HG03045 (cell line): ENCODE results near the gene TRIP6.
"Not testable (repeated sequence)": the region's sequence is repeated elsewhere in the genome, so short reads cannot be mapped to it uniquely, and the experiment has no call there.

Source experiments
- ATAC-seq: cut with Tn5 transposase; IDR thresholded peaks from one replicate; pipeline ENCODE4 v1.9.1; 2021; ENCODE audit warnings: mild to moderate bottlenecking, moderate library complexity; ENCODE audit not compliant: unreplicated experiment

The TRIP6 gene

DNA sequence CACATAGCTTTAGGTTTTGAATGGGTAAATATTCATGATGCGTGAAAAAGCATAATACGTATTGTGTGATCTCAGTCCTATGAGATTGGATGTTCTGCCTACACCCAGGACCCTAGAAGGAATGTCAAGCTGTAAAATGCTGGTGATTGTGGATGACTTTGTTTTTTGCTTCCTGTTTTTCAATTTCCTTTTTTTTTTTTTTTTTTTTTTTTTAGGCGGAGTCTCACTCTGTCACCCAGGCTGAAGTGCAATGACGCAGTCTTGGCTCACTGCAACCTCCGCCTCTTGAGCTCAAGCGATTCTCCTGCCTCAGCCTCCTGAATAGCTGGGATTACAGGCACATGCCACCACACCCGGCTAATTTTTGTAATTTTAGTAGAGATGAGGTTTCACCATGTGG is 43.3 kb downstream of the TRIP6 start:
- ATAC-seq = not testable (repeated sequence)

- ATAC-seq = no peak
Measured at GRCh38 chr7:100911484-100911883, 44.3 kb downstream of the TRIP6 start.

DNA sequence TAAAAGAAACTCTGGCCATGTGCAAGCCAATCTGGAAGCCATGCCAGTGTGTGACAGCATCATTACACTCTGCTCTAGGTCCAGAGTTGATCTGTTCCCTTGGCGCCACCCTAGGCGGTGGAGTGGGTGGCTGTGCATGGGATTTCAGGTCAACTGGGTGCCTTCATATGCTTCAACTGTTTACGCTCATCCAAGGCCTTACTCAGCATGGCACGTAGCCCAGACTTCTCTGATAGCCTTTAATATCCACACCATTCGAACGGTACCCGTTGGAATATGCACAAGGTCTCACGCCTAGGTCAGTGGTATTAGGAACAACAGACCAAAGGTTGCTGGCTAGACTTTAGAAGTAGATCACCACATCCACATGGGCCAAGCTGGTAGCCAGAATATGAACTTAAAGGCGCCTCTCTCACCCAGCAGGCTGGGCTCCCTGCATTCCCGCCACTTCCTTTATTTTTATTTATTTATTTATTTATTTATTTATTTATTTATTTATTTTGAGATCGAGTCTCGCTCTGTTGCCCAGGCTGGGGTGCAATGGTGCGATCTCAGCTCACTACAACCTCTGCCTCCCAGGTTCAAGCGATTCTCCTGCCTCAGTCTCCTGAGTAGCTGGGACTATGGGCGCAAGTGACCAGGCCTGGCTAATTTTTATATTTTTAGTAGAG is 47.2 kb downstream of the TRIP6 start:
- no peak for ATAC-seq

DNA sequence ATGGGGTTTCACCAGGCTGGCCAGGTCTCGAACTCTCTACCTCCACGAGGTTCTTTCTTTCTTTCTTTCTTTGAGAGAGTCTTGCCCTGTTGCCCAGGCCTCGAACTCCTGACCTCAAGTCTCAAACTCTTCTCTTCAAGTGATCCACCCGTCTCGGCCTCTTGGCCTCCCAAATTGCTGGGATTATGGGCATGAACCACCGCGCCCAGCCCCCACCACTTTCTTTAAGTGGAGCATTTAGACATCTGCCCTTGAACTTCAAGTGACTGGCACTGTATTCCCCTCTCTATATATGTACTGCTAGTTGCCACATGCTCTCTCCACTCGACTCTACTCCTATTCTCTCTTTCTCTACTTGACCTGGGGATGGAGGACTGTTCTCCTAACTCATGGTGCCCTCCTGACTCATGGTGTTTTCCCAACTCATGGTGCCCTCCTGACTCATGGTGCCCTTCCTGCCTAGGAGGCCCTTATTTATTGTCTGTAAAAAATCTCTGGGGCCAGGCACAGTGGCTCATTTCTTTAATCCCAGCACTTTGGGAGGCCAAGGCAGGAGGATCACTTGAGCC is 47.8 kb downstream of the TRIP6 start:
- no peak for ATAC-seq

DNA sequence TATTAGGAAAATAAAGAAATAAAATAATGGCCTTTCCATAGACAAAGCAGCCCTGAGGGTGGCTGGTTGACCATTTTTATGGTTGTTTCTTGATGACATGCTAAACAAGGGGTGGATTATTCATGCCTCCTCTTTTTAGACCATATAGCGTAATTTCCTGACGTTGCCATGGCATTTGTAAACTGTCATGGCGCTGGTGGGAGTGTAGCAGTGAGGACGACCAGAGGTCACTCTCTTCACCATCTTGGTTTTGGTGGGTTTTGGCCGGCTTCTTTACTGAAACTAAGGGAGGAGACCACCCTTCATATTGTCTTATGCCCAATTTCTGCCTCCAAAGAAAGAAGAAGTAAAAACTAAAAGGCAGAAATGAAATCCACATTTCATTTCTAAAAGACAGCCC is 52.1 kb downstream of the TRIP6 start:
- ATAC-seq = not testable (repeated sequence)

GRCh38 chr7:100919779-100920437 is 52.7 kb downstream of the TRIP6 start:
- not testable (repeated sequence) for ATAC-seq

- ATAC-seq = no peak
Measured at GRCh38 chr7:100921039-100921438, 53.9 kb downstream of the TRIP6 start.
